ENCODE data around the gene DIAPH2.
A peak's percentile ranks its signal among the peaks of the same experiment; 100 is the strongest.

The DIAPH2 gene

GRCh38 chrX:97119474-97120109 lies 434.9 kb downstream of the DIAPH2 start:
- no peak for DNase-seq (ENCODE audit: low spot score)
- no peak for TF ChIP-seq CTCF (IDR thresholded peaks at IDR 0.05; ENCODE audit: extremely low read depth, missing control alignments)

GRCh38 chrX:97123001-97123400 lies 438.4 kb downstream of the DIAPH2 start:
- no peak for TF ChIP-seq CTCF (IDR thresholded peaks at IDR 0.05; ENCODE audit: extremely low read depth, missing control alignments)
- no peak for DNase-seq (ENCODE audit: low spot score)

GRCh38 chrX:97126020-97126419 lies 441.4 kb downstream of the DIAPH2 start:
- TF ChIP-seq CTCF (IDR thresholded peaks at IDR 0.05; ENCODE audit: extremely low read depth, missing control alignments): no peak
- no peak for DNase-seq (ENCODE audit: low spot score)

GRCh38 chrX:97132664-97133415 lies 448.2 kb downstream of the DIAPH2 start:
- peak; percentile 6 for DNase-seq (ENCODE audit: low spot score)
- TF ChIP-seq CTCF (IDR thresholded peaks at IDR 0.05; ENCODE audit: extremely low read depth, missing control alignments): no peak

- DNase-seq (ENCODE audit: low spot score): no peak
Observed at GRCh38 chrX:97145934-97146333, 461.3 kb downstream of the DIAPH2 start.

GRCh38 chrX:97155816-97156215 lies 471.2 kb downstream of the DIAPH2 start:
- TF ChIP-seq CTCF (IDR thresholded peaks at IDR 0.05; ENCODE audit: extremely low read depth, missing control alignments): no peak
- DNase-seq (ENCODE audit: low spot score): no peak

More at GRCh38 chrX:97145934-97146333, 461.3 kb downstream of the DIAPH2 start:
- no peak for TF ChIP-seq CTCF (IDR thresholded peaks at IDR 0.05; ENCODE audit: extremely low read depth, missing control alignments)

GRCh38 chrX:97158269-97158668 lies 473.6 kb downstream of the DIAPH2 start:
- no peak for DNase-seq (ENCODE audit: low spot score)
- no peak for TF ChIP-seq CTCF (IDR thresholded peaks at IDR 0.05; ENCODE audit: extremely low read depth, missing control alignments)

Data from GM20000 (cell line).